Dermis blood vessel endothelial cell (primary cell): ENCODE data around the gene DCLRE1A. TPM values are rescaled to one million over a fixed set of nuclear protein-coding genes. Genes with fewer than 3 reads are reported as not detected.

Experiments
- total RNA-seq: library from RNA; depleted of rRNA; stranded (reverse); fragments of >200 nt; gene quantifications from 2 replicates; pipeline ENCODE4 v1.2.3, GENCODE V29; 2014

The DCLRE1A gene
- total RNA-seq, 1 donor from 2014 or later = 8.0 TPM

Other genes with a start within 250 kb of the DCLRE1A start
- gene NRAP, start 190.0 kb downstream of the DCLRE1A start, total RNA-seq = not detected in 2 replicates
- gene CASP7, start 174.2 kb downstream of the DCLRE1A start, total RNA-seq = 64.5 and 71.8 TPM in 2 replicates
- gene PLEKHS1, start 102.4 kb downstream of the DCLRE1A start, total RNA-seq = not detected in 2 replicates
- 15.8 and 22.6 TPM in 2 replicates for gene NHLRC2, start 579 bp upstream of the DCLRE1A start, total RNA-seq
- gene ADRB1, start 189.8 kb upstream of the DCLRE1A start, total RNA-seq = 19.0 and 22.0 TPM in 2 replicates